H1 (cell line): ENCODE data around the gene CDK12. TPM values are rescaled to one million over a fixed set of nuclear protein-coding genes. Genes with fewer than 3 reads are reported as not detected.

Source experiments
- CTCF ChIA-PET: fragments of 300-600 bp; sonication (Branson Sonifier 250); formaldehyde crosslinking; loops from one replicate; lab custom pipeline; 2021; ENCODE audit not compliant: partially characterized antibody; lab: Charles Lee
- POLR2A ChIA-PET: fragments of 300-600 bp; sonication (Branson Sonifier 250); formaldehyde crosslinking; loops from one replicate; lab custom pipeline; 2021; ENCODE audit warnings: inconsistent platforms; ENCODE audit not compliant: partially characterized antibody; lab: Charles Lee
- DNase-seq, 2 experiments: peaks; one replicate each; pipeline versions ENCODE4 v3.0.0 to v3.0.0-alpha.2; 2010 to 2022; ENCODE audit warnings: low spot score in 2 of 2, low read depth in 1 of 2, mixed read lengths in 1 of 2
- FAIRE-seq: peaks from 2 replicates; lab custom pipeline; 2011; peaks lifted over from hg19 to GRCh38; lab: Jason Lieb, UNC
- H2AFZ ChIP-seq: 2 replicates; pipeline ENCODE4 v1.8.1; 2012; ENCODE audit warnings: low read length, inconsistent platforms
- H2AK5ac ChIP-seq: 2 replicates; pipeline ENCODE4 v1.6.1; 2013; ENCODE audit warnings: low read depth, low read length
- H2BK120ac ChIP-seq: replicated peaks from 2 replicates; pipeline ENCODE3; 2013; ENCODE audit warnings: low read depth, low read length, inconsistent platforms
- H2BK12ac ChIP-seq: 2 replicates; pipeline ENCODE4 v1.6.1; 2013; ENCODE audit warnings: low read depth, low read length
- H2BK15ac ChIP-seq: 2 replicates; pipeline ENCODE4 v1.6.1; 2013; ENCODE audit warnings: low read length
- H2BK20ac ChIP-seq: 2 replicates; pipeline ENCODE4 v1.6.1; 2013; ENCODE audit warnings: low read length
- H2BK5ac ChIP-seq: 2 replicates; pipeline ENCODE4 v1.6.1; 2013; ENCODE audit warnings: low read depth, low read length
- H3K14ac ChIP-seq: 2 replicates; pipeline ENCODE4 v1.6.1; 2013; ENCODE audit warnings: inconsistent platforms; ENCODE audit not compliant: insufficient read length
- H3K18ac ChIP-seq: 2 replicates; pipeline ENCODE4 v1.6.1; 2013; ENCODE audit warnings: low read length; ENCODE audit errors: extremely low read depth
- H3K23ac ChIP-seq: 2 replicates; pipeline ENCODE4 v1.6.1; 2013; ENCODE audit warnings: inconsistent platforms; ENCODE audit not compliant: insufficient read length
- H3K23me2 ChIP-seq: 2 replicates; pipeline ENCODE4 v1.6.1; 2013; ENCODE audit warnings: low read depth, low read length
- H3K27ac ChIP-seq: 2 replicates; pipeline ENCODE4 v1.6.1; 2011; ENCODE audit warnings: low read depth, low read length, inconsistent platforms
- H3K27me3 ChIP-seq, 4 experiments: replicated peaks in 1 of 4; 1 replicate in 1 of 4; 2 replicates in 3 of 4; pipeline versions ENCODE4 v1.6.1 to v1.8.1; 2011 to 2013; ENCODE audit warnings: low read length in 3 of 4, mild to moderate bottlenecking in 3 of 4, inconsistent platforms in 2 of 4, mixed read lengths in 2 of 4, moderate library complexity in 1 of 4; ENCODE audit not compliant: control insufficient read depth in 3 of 4, insufficient read depth in 3 of 4; ENCODE audit errors: extremely low read depth in 1 of 4
- H3K36me3 ChIP-seq, 4 experiments: 2 replicates each; pipeline versions ENCODE4 v1.6.1 to v1.8.1; 2011 to 2013; ENCODE audit warnings: mild to moderate bottlenecking in 4 of 4, low read length in 3 of 4, moderate library complexity in 2 of 4, control low read depth in 1 of 4, inconsistent platforms in 1 of 4; ENCODE audit not compliant: insufficient read depth in 4 of 4, control insufficient read depth in 2 of 4
- H3K4ac ChIP-seq: replicated peaks from 2 replicates; pipeline ENCODE3; 2013; ENCODE audit warnings: low read length, low read depth, mixed read lengths, inconsistent platforms; ENCODE audit not compliant: insufficient read length
- H3K4me1 ChIP-seq, 4 experiments: replicated peaks in 1 of 4; 1 replicate in 1 of 4; 2 replicates in 3 of 4; pipeline versions ENCODE4 v1.6.1 to v1.8.1; 2011 to 2013; ENCODE audit warnings: low read length in 3 of 4, inconsistent platforms in 2 of 4, mixed read lengths in 1 of 4; ENCODE audit not compliant: insufficient read depth in 4 of 4, control insufficient read depth in 3 of 4
- H3K4me2 ChIP-seq, 2 experiments: 2 replicates each; pipeline versions ENCODE4 v1.6.1 to v1.8.1; 2011 to 2013; ENCODE audit warnings: low read depth in 2 of 2, low read length in 2 of 2, control low read depth in 1 of 2, inconsistent platforms in 1 of 2, mild to moderate bottlenecking in 1 of 2; ENCODE audit not compliant: insufficient read depth in 1 of 2
- H3K4me3 ChIP-seq, 4 experiments: fragments of 200-600, 300-600 bp in 1 of 4; sonication (generic), shearing (Covaris generic), sonication (Bioruptor Twin) in 1 of 4; 2 replicates each; pipeline versions ENCODE4 v1.5.1 to v1.8.1; 2011 to 2016; ENCODE audit warnings: low read length in 4 of 4, low read depth in 3 of 4, control low read depth in 2 of 4, inconsistent platforms in 2 of 4, mild to moderate bottlenecking in 2 of 4, mixed read lengths in 1 of 4, moderate library complexity in 1 of 4; ENCODE audit not compliant: insufficient read depth in 2 of 4; ENCODE audit errors: extremely low read depth in 1 of 4
- H3K56ac ChIP-seq: replicated peaks from 2 replicates; pipeline ENCODE3; 2013; ENCODE audit warnings: low read depth, mild to moderate bottlenecking, mixed read lengths, low read length, inconsistent platforms; ENCODE audit not compliant: insufficient read length
- H3K79me1 ChIP-seq: 2 replicates; pipeline ENCODE4 v1.6.1; 2013; ENCODE audit warnings: low read depth, low read length, control low read depth
- H3K79me2 ChIP-seq, 2 experiments: 2 replicates each; pipeline versions ENCODE4 v1.6.1 to v1.8.1; 2012 to 2013; ENCODE audit warnings: low read length in 2 of 2, mild to moderate bottlenecking in 2 of 2, inconsistent platforms in 1 of 2; ENCODE audit not compliant: insufficient read depth in 2 of 2, control insufficient read depth in 1 of 2
- H3K9ac ChIP-seq, 4 experiments: replicated peaks in 1 of 4; 1 replicate in 1 of 4; 2 replicates in 3 of 4; pipeline versions ENCODE4 v1.6.1 to v1.8.1; 2011 to 2013; ENCODE audit warnings: low read depth in 3 of 4, low read length in 3 of 4, control low read depth in 2 of 4, mild to moderate bottlenecking in 2 of 4, moderate library complexity in 2 of 4, inconsistent platforms in 1 of 4; ENCODE audit errors: extremely low read depth in 1 of 4
- H3K9me3 ChIP-seq, 2 experiments: 2 replicates each; pipeline versions ENCODE4 v1.6.1 to v1.8.1; 2012 to 2013; ENCODE audit warnings: mild to moderate bottlenecking in 2 of 2, moderate library complexity in 2 of 2, control low read depth in 1 of 2, inconsistent platforms in 1 of 2, low read depth in 1 of 2, low read length in 1 of 2, mixed read lengths in 1 of 2; ENCODE audit not compliant: insufficient read depth in 2 of 2
- H4K20me1 ChIP-seq, 2 experiments: replicated peaks in 1 of 2; 2 replicates each; pipeline versions ENCODE3 to v1.8.1; 2011 to 2013; ENCODE audit warnings: inconsistent platforms in 2 of 2, low read length in 2 of 2, mild to moderate bottlenecking in 1 of 2; ENCODE audit not compliant: insufficient read depth in 2 of 2, control insufficient read depth in 1 of 2
- H4K5ac ChIP-seq: 2 replicates; pipeline ENCODE4 v1.6.1; 2013; ENCODE audit warnings: low read length, low read depth, mixed read lengths, inconsistent platforms; ENCODE audit not compliant: insufficient read length
- H4K8ac ChIP-seq: 2 replicates; pipeline ENCODE4 v1.8.0; 2013; ENCODE audit warnings: mild to moderate bottlenecking, moderate library complexity, low read length, inconsistent platforms; ENCODE audit not compliant: insufficient read depth; ENCODE audit errors: extremely low read depth
- H4K91ac ChIP-seq: replicated peaks from 2 replicates; pipeline ENCODE3; 2013; ENCODE audit warnings: low read length, mixed read lengths, inconsistent platforms; ENCODE audit not compliant: insufficient read length
- RAD21 ChIP-seq, 2 experiments: IDR thresholded peaks in 1 of 2; conservative IDR thresholded peaks in 1 of 2; 2 replicates each; pipeline ENCODE4 v1.6.1; 2011; ENCODE audit warnings: low read depth in 2 of 2, low read length in 2 of 2, improper control_type of control experiment in 1 of 2, inconsistent platforms in 1 of 2, mild to moderate bottlenecking in 1 of 2, moderate library complexity in 1 of 2
- ZNF274 ChIP-seq: IDR thresholded peaks from 2 replicates; pipeline ENCODE4 v1.7.0; 2012; ENCODE audit warnings: low read length, borderline replicate concordance; ENCODE audit errors: extremely low read depth
- WGBS, 2 experiments: shearing (Covaris generic) in 1 of 2; methylation state at CpG; one replicate each; pipeline versions ENCODE4 v1.1.6 to v1.1.7; 2013 to 2015; ENCODE audit warnings: low lambda C conversion rate in 2 of 2, mixed read lengths in 2 of 2, inconsistent platforms in 1 of 2, low coverage in 1 of 2, missing lambda C conversion rate in 1 of 2; ENCODE audit not compliant: insufficient replicate concordance in 2 of 2, insufficient coverage in 1 of 2, insufficient read length in 1 of 2; ENCODE audit errors: extremely low coverage in 1 of 2, missing lambda C conversion rate in 1 of 2; 5-methylcytosine and 5-hydroxymethylcytosine counted together
- polyA plus RNA-seq, 7 experiments: library from polyadenylated mRNA; depleted of rRNA in 3 of 7; stranded (reverse) in 5 of 7; unstranded in 2 of 7; fragments of >200 nt in 5 of 7; fragments of 200-250 nt in 2 of 7; gene quantifications; 1 replicate in 5 of 7; 2 replicates in 1 of 7; 4 replicates in 1 of 7; pipeline versions ENCODE4 v1.2.1 to v1.2.3, GENCODE V29; 2011 to 2013; ENCODE audit warnings: missing spikeins in 2 of 7, mixed read lengths in 2 of 7
- total RNA-seq: library from RNA; stranded (reverse); fragmentation: NEBNext Ultra II Directional; extraction: Animal tissue kit (Norgen Biotek cat#: 25700); gene quantifications from 2 replicates; pipeline ENCODE4 v1.2.1, GENCODE V29; 2021
- TF ChIP-seq, protein P1 (sequence below): IDR thresholded peaks from 2 replicates; pipeline ENCODE4 v1.6.1; 2012; ENCODE audit warnings: inconsistent platforms
- TF ChIP-seq, protein P2 (sequence below), 3 experiments: IDR thresholded peaks; 1 replicate in 2 of 3; 2 replicates in 1 of 3; pipeline versions ENCODE4 v1.5.1 to v1.6.1; 2011; ENCODE audit warnings: low read length in 3 of 3, mild to moderate bottlenecking in 3 of 3, inconsistent platforms in 2 of 3, low read depth in 1 of 3, moderate library complexity in 1 of 3; ENCODE audit not compliant: insufficient read depth in 1 of 3; ENCODE audit errors: control extremely low read depth in 1 of 3

The CDK12 gene
- total and polyA plus RNA-seq, 2 of the 8 experiments (the other 6 are each of a cell fraction or from before 2014, with no cell fraction given): 14.8 to 70.3 TPM

DNA sequence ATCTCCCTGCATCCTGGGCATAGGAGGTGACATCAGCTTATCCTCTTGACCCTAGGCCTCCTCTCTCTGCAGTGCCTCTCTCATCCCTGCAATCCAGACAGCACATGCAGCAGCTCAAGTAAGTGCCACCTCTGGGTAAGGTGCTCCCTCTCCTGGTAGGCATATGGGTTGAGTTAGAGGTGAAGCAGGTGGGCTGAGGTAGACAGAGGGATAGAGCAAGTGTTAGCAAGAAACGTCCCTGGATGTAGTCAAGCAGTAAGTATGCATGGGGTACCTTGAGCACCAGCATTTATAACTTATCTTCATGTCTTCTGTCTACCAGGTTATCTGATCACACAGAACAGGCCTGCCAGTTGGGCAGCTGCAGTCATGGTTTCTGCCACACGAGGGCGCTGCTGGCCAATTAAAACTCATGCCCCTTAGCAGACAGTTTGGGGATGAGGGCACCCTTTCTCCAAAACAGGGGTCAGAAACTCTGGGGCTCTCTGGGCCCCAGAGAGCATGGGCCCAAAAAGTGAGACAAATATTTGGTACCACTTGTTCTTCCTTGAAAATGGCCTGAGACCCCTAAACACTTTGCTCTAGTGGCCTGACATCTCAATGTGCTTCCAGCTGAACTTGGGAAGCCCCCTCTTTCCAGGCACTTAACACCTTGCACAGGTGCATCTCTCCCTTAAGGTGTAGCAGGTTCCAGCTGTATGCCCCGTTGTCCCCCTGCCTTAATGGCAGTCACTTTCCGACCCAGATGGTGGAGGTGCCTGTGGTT lies 86.6 kb downstream of the CDK12 start:
- 28% methylated on average over 5 of the region's 5 CpGs; no CpG with 5 or more reads in 1 of the 2 experiments for WGBS, 2 experiments
- TF ChIP-seq RAD21 (IDR thresholded peaks at IDR 0.05 in 1 of 2, conservative IDR thresholded peaks at IDR 0.05 in 1 of 2; ENCODE audit: low read depth in 2 of 2, low read length in 2 of 2) (peak; percentile 87 to 91), ZNF274 (no peak)
- TF ChIP-seq, protein P1, sequence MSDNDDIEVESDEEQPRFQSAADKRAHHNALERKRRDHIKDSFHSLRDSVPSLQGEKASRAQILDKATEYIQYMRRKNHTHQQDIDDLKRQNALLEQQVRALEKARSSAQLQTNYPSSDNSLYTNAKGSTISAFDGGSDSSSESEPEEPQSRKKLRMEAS: 0 out of 2 replicates have a peak, but pooled peaks have one; percentile 24
- TF ChIP-seq, protein P2, sequence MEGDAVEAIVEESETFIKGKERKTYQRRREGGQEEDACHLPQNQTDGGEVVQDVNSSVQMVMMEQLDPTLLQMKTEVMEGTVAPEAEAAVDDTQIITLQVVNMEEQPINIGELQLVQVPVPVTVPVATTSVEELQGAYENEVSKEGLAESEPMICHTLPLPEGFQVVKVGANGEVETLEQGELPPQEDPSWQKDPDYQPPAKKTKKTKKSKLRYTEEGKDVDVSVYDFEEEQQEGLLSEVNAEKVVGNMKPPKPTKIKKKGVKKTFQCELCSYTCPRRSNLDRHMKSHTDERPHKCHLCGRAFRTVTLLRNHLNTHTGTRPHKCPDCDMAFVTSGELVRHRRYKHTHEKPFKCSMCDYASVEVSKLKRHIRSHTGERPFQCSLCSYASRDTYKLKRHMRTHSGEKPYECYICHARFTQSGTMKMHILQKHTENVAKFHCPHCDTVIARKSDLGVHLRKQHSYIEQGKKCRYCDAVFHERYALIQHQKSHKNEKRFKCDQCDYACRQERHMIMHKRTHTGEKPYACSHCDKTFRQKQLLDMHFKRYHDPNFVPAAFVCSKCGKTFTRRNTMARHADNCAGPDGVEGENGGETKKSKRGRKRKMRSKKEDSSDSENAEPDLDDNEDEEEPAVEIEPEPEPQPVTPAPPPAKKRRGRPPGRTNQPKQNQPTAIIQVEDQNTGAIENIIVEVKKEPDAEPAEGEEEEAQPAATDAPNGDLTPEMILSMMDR (IDR thresholded peaks at IDR 0.05; ENCODE audit: control extremely low read depth in 1 of 3, insufficient read depth in 1 of 3, low read depth in 1 of 3, low read length in 3 of 3): peak; percentile 90 to 92 (median 92)
- TF ChIP-seq, all 59 proteins: peak for 3
- no peak overlapping the region for H2BK5ac ChIP-seq
- FAIRE-seq (peak; percentile 66), DNase-seq (peak in 1 of 2 experiments; percentile 98)
- no peak overlapping the region for H3K27ac ChIP-seq
- H3K9me3 ChIP-seq: no peaks in the 10 kb centered on the region
- H4K5ac ChIP-seq: no peak overlapping the region
- no peaks in the 10 kb centered on the region for H3K79me2 ChIP-seq
- peaks cover 0 to 5% of the 10 kb centered on the region in 2 experiments for H4K20me1 ChIP-seq
- ChIA-PET CTCF (interaction anchor here (0.6 to 15.0 kb wide), 50 partner anchors 9 to 1035 kb away, joined by 3 to 310 read pairs (median 4); partner anchors contain the start of genes NEUROD2 and PPP1R1B), POLR2A (interaction anchor here (0.8 to 2.3 kb wide), 6 partner anchors 11 to 83 kb away, joined by 3 to 6 read pairs (median 4); no protein-coding TSS in a partner anchor)
- no peaks in the 10 kb centered on the region for H3K36me3 ChIP-seq
- no peak overlapping the region for H2BK12ac ChIP-seq
- no peak overlapping the region for H3K18ac ChIP-seq
- H2AK5ac ChIP-seq: no peak overlapping the region
- H2BK15ac ChIP-seq: no peak overlapping the region
- no peak overlapping the region for H3K4me2 ChIP-seq
- no peaks in the 10 kb centered on the region for H3K79me1 ChIP-seq
- no peak overlapping the region for H2AFZ ChIP-seq
- no peak overlapping the region for H3K4ac ChIP-seq
- H2BK120ac ChIP-seq: no peak overlapping the region
- no peak overlapping the region for H3K56ac ChIP-seq
- H3K4me3 ChIP-seq: no peak overlapping the region
- H3K14ac ChIP-seq: no peak overlapping the region
- H3K23me2 ChIP-seq: no peaks in the 10 kb centered on the region
- H3K9ac ChIP-seq: no peak overlapping the region
- H3K4me1 ChIP-seq: no peaks in the 10 kb centered on the region
- no peak overlapping the region for H2BK20ac ChIP-seq
- no peak overlapping the region for H4K8ac ChIP-seq
- H3K27me3 ChIP-seq: no peaks in the 10 kb centered on the region
- H4K91ac ChIP-seq: no peak overlapping the region
- H3K23ac ChIP-seq: no peak overlapping the region
